Prostate gland (tissue), 2 donors: ENCODE data around the gene EDAR.

Experiments
- POLR2AphosphoS5 ChIP-seq: sonication (generic); formaldehyde crosslinking; IDR thresholded peaks from one replicate; pipeline ENCODE4 v1.6.1; 2017; ENCODE audit warnings: antibody characterized with exemption
- TF ChIP-seq, protein P1 (sequence below), 4 experiments: fragments of 200-600 bp in 2 of 4; fragments of 450-650 bp in 2 of 4; sonication (generic) in 2 of 4; IDR thresholded peaks; 1 replicate in 3 of 4; 2 replicates in 1 of 4; pipeline ENCODE4 v1.5.1; 2016 to 2019; ENCODE audit warnings: antibody characterized with exemption in 4 of 4, mild to moderate bottlenecking in 2 of 4, moderate library complexity in 2 of 4

DNA sequence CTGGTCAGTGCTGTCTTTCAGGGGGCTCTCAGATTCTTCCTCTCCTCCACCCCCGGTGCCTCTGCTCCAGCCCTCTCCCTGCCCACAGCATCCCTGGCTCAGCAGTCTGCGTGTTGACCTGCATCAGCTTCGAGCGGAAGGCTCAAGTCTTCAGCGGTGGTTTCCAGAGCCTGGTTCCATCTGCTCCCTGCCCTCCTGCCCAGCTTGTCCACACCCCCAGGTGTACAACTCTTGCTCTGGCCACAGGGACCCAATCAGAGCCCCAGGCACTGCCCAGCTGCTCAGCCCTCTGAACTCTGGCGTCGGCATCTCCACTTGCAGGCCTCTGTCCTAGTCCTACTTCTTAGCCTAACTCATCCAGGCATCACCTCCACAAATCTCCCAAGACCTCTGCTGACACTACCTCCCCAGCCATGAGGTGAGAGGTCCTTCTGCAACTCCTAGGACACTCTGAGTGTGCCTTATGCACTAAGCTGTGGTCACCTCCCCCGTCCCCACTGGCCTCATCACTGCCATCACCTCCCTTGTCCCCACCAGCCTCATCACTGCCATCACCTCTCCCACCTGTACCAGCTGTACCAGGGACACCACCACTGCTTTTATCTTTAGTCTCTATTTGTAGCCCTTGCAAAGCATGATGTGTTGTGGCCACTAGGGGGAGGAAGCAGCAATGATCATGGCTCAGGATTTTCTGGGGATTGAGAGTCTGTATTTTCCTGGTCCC, 60.9 kb downstream of the EDAR start:
- TF ChIP-seq, protein P1, sequence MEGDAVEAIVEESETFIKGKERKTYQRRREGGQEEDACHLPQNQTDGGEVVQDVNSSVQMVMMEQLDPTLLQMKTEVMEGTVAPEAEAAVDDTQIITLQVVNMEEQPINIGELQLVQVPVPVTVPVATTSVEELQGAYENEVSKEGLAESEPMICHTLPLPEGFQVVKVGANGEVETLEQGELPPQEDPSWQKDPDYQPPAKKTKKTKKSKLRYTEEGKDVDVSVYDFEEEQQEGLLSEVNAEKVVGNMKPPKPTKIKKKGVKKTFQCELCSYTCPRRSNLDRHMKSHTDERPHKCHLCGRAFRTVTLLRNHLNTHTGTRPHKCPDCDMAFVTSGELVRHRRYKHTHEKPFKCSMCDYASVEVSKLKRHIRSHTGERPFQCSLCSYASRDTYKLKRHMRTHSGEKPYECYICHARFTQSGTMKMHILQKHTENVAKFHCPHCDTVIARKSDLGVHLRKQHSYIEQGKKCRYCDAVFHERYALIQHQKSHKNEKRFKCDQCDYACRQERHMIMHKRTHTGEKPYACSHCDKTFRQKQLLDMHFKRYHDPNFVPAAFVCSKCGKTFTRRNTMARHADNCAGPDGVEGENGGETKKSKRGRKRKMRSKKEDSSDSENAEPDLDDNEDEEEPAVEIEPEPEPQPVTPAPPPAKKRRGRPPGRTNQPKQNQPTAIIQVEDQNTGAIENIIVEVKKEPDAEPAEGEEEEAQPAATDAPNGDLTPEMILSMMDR (IDR thresholded peaks at IDR 0.05), result peak; percentile 62 to 83 (median 78)
- peak; percentile 50 for TF ChIP-seq POLR2AphosphoS5
